Panc1 (cell line): ENCODE data around the gene RTF1.

Source experiments
- CTCF ChIP-seq: fragments of 450-650 bp; IDR thresholded peaks from 2 replicates; pipeline ENCODE4 v1.5.1; 2017; ENCODE audit warnings: mild to moderate bottlenecking
- POLR2AphosphoS5 ChIP-seq: IDR thresholded peaks from 2 replicates; pipeline ENCODE4 v1.6.1; 2012; ENCODE audit warnings: mild to moderate bottlenecking, low read depth, low read length, moderate library complexity
- SIN3A ChIP-seq: IDR thresholded peaks from 2 replicates; pipeline ENCODE4 v1.6.1; 2012; ENCODE audit warnings: low read depth, mild to moderate bottlenecking, low read length, moderate library complexity, borderline replicate concordance; ENCODE audit not compliant: insufficient read depth
- TCF7L2 ChIP-seq: IDR thresholded peaks from 2 replicates; pipeline ENCODE4 v1.6.1; 2011; ENCODE audit warnings: mild to moderate bottlenecking, low read depth, low read length, inconsistent platforms

GRCh38 chr15:41495736-41496599 is 79.1 kb downstream of the RTF1 start:
- TF ChIP-seq CTCF (no peak), POLR2AphosphoS5 (no peak), SIN3A (no peak), TCF7L2 (no peak)
